HFF-Myc (cell line): ENCODE data around the gene METTL9.

Experiments used
- DNase-seq: peaks from one replicate; pipeline ENCODE4 v3.0.0-alpha.2; 2011; ENCODE audit warnings: low read depth; ENCODE audit errors: extremely low read depth
- H3K4me3 ChIP-seq: replicated peaks from 2 replicates; pipeline ENCODE4 v1.5.1; 2011; ENCODE audit warnings: low read depth, mild to moderate bottlenecking, control low read depth, low read length
- TF ChIP-seq, protein P1 (sequence below): IDR thresholded peaks from 2 replicates; pipeline ENCODE4 v1.5.1; 2012; ENCODE audit warnings: mild to moderate bottlenecking, low read depth, low read length, control low read depth; ENCODE audit errors: missing control alignments

The METTL9 gene

DNA sequence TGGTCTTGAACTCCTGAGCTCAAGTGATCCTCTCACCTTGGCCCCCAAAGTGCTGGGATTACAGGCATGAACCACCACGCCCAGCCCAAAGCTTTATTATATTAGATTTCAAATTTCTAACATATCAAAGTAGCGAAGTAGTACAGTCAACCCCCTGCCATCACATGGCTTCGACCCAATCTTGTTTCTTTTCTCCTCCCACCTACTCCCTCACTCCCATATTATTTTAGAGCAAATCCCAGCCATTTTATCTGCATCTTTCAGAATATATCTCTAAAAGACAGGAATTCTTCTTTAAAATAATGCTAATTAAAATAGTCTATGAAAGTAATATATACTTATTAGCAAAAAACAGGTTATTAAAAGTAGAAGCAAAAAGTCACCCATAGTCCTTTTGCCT is 52.1 kb downstream of the METTL9 start:
- TF ChIP-seq, protein P1, sequence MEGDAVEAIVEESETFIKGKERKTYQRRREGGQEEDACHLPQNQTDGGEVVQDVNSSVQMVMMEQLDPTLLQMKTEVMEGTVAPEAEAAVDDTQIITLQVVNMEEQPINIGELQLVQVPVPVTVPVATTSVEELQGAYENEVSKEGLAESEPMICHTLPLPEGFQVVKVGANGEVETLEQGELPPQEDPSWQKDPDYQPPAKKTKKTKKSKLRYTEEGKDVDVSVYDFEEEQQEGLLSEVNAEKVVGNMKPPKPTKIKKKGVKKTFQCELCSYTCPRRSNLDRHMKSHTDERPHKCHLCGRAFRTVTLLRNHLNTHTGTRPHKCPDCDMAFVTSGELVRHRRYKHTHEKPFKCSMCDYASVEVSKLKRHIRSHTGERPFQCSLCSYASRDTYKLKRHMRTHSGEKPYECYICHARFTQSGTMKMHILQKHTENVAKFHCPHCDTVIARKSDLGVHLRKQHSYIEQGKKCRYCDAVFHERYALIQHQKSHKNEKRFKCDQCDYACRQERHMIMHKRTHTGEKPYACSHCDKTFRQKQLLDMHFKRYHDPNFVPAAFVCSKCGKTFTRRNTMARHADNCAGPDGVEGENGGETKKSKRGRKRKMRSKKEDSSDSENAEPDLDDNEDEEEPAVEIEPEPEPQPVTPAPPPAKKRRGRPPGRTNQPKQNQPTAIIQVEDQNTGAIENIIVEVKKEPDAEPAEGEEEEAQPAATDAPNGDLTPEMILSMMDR: no peak
- DNase-seq: no peak
- H3K4me3 ChIP-seq: no peak overlapping the region

DNA sequence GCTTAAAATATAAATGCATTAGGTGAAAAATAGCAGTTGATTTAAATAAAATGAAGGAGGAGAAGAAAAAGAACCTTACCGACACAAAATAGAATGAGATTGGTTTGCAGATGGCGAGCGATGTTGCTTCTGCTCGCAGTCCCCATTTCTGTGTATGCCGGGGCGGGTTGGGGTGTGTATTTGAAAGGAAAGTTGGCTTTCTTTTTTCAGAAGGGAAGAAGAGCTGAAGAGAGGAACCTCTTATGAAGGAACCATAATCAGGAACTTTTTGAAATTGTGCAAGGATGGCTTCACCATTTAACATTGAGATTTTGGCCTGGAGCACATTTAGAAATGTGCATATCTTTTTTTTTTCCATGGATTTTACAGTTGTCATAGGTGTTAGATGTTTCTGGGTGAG is 53.1 kb downstream of the METTL9 start, which contains the start of gene IGSF6:
TSS of gene IGSF6 (minus strand) at position 156 of the 400 bp plus-strand sequence. CDS start at position 146, 10 bp downstream.
- TF ChIP-seq, protein P1: no peak
- no peak within 1 kb of the TSS for H3K4me3 ChIP-seq
- DNase-seq: no peak

DNA sequence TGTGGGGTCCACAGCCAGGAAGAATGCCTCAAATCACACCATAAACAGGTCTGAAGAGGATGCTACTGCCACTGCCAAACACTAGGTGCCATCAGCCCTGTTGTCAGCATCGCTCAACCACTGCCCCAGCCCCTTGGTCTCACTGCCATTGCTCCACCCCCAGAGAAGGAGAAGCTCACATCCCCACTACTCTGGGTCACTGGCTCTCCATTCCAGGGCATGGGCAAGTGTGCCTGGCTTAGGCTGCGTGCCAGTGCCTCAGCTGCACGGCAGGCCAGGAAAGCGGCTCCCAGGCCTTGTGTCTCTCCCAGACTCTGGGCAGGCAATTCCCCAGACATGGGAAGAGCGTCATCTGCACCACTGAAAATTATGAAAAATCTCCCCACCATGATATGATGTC is 54.2 kb downstream of the METTL9 start:
- no peak overlapping the region for H3K4me3 ChIP-seq
- TF ChIP-seq, protein P1: no peak
- no peak for DNase-seq

DNA sequence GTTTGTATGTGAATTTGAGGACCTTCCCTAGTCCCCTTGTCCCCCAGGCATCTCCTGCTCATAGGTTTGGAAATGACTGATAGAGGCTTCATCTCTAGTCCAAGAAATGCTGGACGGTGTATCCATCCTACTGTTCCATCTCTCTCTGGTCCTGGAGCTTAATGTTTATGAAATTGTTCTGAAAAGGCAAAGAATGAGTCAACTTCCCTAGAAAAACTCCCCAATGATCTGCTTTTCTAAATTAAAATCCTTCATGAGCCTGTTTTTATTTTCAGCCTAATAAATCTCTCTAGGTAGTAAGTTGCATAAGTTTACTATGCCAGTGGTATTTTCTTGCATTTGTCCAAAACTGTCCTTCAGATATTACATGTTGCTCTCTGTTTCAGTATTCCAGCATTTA is 55.1 kb downstream of the METTL9 start:
- no peak overlapping the region for H3K4me3 ChIP-seq
- TF ChIP-seq, protein P1: no peak
- DNase-seq: no peak

DNA sequence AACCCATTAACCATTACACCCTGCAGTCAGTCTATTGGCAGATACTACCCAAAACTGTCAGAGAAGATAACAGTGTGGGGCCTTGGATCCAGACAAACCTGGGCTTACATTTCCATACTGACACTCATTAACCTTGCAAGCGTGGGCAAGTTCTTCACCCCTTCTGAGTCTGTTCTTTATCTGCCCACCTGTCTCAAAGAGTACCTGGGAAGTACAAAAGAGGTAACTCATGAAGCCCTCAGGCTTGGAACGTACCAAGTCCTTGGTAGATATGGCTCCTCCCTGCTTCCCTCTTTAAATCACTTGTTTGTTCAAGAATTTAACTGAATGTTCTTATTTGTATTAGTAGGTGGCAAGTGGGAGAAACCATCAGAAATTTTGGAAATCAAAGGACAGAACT is 55.5 kb downstream of the METTL9 start:
- no peak for DNase-seq
- TF ChIP-seq, protein P1: no peak
- H3K4me3 ChIP-seq: no peak overlapping the region

DNA sequence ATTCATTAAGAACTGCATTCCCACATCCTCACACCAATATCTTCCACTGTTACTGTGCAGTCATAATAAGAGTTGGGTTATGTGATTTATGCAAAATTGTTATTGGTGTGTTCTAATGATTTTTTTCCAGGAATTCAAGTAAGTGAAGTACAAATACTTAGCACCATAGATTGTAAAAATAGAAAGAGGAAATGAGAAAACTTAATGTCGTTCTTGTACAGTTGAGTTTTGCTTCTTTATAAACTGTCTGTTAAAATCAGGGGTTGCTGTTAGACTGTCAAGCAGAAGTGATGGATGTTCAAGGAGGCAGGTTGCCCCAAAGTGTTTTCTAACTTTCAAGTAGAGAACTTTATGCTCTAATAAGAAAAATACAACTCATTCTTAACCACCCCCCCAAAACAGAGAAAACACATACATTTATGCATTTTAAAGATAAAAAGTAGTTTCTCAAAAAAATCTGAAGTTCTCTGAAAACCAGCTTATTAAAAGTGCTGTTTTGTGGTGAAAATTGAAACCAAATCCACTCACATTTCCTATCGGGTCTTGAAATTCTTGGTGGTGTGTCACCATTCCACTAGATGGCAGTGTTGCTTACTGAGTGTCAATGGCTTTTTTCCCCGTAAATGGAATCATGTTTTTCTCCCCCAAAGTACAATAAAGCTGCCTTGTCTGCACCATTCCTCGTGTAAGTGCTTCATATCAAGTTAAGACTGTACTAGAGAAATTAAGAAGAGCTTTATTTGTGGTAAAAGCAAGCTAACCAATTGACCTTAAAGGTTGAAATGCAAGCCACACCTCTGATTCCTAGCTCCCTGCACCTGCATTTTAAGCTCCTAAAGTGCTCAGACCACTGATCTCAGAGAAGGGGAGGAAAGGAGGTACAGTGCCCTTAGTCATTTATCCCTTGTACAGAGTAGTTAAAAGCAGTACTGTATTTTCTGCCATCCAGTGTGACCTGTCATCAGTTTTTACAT is 57.7 kb downstream of the METTL9 start:
- no peak overlapping the region for H3K4me3 ChIP-seq
- DNase-seq: peak; percentile 48
- TF ChIP-seq, protein P1: peak; percentile 77

DNA sequence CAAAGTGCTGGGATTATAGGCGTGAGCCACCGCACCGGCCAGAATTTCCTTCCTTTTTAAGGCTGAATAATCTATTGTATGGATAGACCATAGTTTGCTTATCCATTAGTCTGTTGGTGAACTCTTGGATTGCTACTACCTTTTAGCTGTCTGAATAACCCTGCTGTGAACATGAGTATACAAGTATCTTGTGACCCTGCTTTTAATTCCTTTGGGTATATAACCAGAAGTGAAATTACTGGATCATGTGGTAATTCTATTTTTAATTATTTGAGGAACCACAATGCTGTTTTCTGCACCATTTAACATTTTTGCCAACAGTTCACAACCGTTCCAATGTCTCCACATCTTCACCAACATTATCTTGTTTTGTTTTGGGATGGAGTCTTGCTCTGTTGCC is 59.7 kb downstream of the METTL9 start:
- DNase-seq: no peak
- no peak overlapping the region for H3K4me3 ChIP-seq

More for the DNA sequence above, 59.7 kb downstream of the METTL9 start:
- TF ChIP-seq, protein P1: no peak
